HL-60 (cell line): ENCODE data around the gene GMDS.

Experiments
- CTCF ChIP-seq: IDR thresholded peaks from one replicate; pipeline ENCODE4 v1.5.1; 2011; ENCODE audit warnings: low read length, control low read depth, inconsistent platforms; ENCODE audit not compliant: insufficient read depth
- POLR2AphosphoS5 ChIP-seq: IDR thresholded peaks from 2 replicates; pipeline ENCODE4 v1.6.1; 2012; ENCODE audit warnings: low read depth

GRCh38 chr6:1896897-1897296, 348.5 kb downstream of the GMDS start:
- TF ChIP-seq CTCF, result no peak
- TF ChIP-seq POLR2AphosphoS5, result no peak
